VCaP (cell line): ENCODE measurements around the gene CRTC3.

Experiments
- H3K27ac ChIP-seq: fragments of 450-650 bp; 2 replicates; pipeline ENCODE4 v1.5.1; 2017
- TF ChIP-seq, protein P1 (sequence below): fragments of 450-650 bp; conservative IDR thresholded peaks from 2 replicates; pipeline ENCODE4 v1.5.1; 2017; ENCODE audit warnings: mild to moderate bottlenecking, moderate library complexity

Gene CRTC3

DNA sequence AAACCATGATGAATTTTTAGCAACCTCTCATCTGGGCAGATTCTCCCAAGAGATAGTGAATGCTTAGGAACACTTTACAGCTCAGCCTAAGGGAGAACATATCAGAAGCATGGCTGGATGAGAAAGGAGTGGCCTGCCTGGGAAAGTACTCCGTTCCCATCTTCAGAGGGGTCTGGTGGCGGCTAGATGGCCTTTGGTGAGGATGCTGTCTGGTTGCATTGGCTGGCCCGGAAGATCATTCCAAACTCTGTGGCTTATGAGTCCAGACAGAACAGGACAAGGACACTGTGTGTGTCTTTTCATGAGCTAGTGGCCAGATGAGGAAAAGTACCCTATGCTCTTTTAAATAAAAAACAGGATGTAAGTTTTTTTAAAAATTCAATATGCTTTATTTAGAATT is 51.2 kb downstream of the CRTC3 start:
- TF ChIP-seq, protein P1, sequence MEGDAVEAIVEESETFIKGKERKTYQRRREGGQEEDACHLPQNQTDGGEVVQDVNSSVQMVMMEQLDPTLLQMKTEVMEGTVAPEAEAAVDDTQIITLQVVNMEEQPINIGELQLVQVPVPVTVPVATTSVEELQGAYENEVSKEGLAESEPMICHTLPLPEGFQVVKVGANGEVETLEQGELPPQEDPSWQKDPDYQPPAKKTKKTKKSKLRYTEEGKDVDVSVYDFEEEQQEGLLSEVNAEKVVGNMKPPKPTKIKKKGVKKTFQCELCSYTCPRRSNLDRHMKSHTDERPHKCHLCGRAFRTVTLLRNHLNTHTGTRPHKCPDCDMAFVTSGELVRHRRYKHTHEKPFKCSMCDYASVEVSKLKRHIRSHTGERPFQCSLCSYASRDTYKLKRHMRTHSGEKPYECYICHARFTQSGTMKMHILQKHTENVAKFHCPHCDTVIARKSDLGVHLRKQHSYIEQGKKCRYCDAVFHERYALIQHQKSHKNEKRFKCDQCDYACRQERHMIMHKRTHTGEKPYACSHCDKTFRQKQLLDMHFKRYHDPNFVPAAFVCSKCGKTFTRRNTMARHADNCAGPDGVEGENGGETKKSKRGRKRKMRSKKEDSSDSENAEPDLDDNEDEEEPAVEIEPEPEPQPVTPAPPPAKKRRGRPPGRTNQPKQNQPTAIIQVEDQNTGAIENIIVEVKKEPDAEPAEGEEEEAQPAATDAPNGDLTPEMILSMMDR = no peak
- no peak overlapping the region for H3K27ac ChIP-seq

DNA sequence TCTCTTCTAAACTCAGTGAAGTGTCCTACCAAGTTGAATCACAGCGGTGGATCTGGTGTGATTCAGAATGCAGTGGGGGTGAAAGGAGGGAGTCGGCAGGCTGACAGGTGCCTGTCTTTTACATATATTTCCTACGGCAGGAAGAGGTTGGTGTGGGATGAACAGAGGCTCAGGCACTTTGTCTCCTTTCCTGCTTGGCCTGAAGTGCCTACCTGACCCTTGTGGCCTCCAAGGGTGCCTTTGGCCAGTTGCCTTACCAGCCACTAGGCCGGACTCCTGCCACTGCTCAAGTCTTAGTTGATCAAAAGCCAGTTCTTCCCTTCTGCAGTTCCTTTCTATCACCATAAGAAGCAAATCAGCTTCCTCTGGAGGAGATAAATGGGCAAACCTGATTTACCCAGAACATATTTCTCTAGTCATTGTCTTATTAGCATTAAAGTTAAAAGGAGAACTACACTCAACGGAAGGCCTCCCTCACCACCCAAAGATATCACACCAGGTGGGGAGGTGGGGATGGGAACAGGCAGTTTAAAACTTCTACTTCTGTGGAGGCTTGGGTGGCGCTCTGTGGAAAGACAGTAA is 52.1 kb downstream of the CRTC3 start:
- TF ChIP-seq, protein P1 = no peak

DNA sequence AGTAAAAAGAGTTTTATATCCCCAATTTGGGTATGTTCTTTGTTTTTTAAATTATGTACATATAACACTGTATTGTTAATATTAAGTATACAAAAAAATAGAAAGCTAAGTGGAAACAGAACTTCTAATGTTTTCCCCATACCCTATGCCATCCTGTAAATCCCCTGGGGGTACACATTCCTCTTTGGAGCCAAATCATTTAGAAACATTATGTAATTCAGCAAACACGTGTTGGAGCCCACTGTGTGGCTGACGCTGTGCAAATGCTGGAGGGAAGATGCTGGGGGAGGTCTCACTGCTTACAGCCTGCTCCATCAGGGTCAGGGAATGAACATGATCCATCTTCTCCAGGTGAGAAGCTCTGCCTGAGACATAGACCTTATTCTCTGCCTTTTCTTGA is 52.8 kb downstream of the CRTC3 start:
- TF ChIP-seq, protein P1 = no peak
- H3K27ac ChIP-seq = no peak overlapping the region

More for the DNA sequence above, 52.1 kb downstream of the CRTC3 start:
- H3K27ac ChIP-seq = no peak overlapping the region

DNA sequence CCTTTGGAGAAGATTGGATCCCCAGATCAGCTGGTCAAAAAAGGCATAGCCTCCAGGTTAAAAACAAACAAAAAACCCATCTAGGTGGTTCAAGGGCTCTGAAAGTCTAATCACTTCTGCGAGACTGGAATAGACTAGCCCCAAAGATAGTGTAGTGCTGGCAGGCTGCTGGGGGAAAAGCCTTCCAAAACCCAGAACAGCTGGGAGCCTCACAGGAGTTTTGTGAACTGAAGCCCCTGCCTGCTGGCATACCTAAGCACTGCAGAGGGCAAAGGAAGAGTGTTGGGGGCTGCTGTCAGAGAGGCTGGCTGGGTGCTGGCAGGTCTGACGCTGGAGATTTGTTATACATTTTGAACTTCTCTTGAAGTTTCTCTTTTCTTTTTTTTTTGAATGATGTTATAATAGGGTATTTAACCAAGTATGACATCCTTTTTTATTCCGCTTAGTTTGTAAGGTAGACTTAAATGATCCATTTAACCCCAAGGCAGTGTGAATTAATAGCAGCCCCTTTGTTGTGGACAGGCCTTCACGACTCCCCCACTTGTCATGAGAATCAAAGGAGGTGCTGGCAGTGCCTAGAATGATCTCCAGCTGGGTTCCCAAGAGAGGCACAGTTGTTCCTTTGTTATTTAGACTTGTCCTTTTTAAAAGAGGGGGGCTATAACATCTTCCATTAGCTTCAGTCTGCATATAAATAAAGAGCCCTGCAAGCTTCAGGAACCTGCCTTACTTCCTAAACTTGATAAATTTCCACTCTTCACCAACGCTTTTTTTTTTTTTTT is 53.9 kb downstream of the CRTC3 start:
- no peak overlapping the region for H3K27ac ChIP-seq
- TF ChIP-seq, protein P1 = no peak

DNA sequence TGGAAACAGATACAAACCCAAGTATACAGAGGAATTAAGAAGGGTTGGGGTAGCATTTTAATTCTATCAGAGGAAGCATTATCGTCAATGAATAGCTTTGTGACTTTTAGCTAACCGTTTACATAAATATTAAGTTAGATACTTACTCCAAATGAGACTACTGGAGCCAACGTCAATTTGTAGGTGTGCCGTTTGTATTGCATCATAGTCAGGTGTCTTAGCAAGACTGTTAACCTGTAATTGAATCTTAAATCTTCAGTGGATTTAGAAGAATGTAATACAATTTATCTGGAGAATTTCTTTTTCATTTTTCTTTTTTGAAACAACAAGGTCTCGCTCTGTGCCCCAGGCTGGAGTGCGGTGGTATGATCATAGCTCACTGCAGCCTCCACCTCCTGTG is 55.1 kb downstream of the CRTC3 start:
- TF ChIP-seq, protein P1 = no peak
- H3K27ac ChIP-seq = no peak overlapping the region

DNA sequence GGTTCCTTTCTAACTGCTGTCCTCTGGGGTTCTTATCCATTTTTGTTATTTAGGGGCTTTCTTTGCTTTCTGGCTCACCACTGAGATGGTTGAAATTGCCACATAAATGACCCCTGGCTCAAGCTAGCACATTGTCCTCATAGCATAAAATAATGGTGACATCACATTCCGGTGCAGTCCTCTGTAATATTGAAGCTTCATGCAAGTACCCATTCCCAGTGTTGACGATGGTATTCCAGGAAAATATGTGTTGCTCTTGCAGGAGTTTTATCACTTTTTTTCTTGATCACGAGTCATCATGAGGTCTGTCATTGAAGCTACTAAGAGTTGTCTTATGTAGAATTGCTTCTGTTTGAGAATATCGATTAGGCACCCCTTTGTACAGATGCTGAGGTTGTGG is 56.1 kb downstream of the CRTC3 start:
- TF ChIP-seq, protein P1 = no peak
- H3K27ac ChIP-seq = no peak overlapping the region

DNA sequence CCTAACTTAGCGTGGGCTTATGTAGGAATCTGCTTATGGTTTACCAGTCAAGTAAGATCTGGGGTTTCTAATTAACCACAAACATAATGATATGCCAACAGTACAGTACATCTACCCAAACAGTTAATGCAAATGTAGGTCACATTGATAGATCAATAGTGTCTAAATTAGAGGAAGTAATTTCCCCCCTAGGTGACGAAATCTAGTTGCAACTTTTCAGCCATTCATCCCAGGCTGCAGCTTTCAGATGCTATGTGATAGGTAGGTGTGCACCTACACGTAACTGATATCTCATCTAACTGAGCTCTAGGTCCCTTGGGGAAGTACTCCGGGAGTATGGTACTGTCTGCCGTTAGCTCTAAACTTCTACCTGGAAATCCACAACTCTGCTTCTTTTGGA is 57.2 kb downstream of the CRTC3 start:
- no peak overlapping the region for H3K27ac ChIP-seq
- TF ChIP-seq, protein P1 = no peak
